Breast epithelium (tissue), 3 donors: ENCODE data around the gene MRPL33.

Experiments
- POLR2A ChIP-seq: fragments of 450-650 bp; IDR thresholded peaks from one replicate; pipeline ENCODE4 v1.6.1; 2016; ENCODE audit warnings: antibody characterized with exemption, mild to moderate bottlenecking, moderate library complexity
- POLR2AphosphoS5 ChIP-seq, 3 donors: sonication (generic); formaldehyde crosslinking; IDR thresholded peaks; one replicate each; pipeline ENCODE4 v1.6.1; 2017; ENCODE audit warnings: antibody characterized with exemption in 3 of 3
- TF ChIP-seq, protein P1 (sequence below), 3 donors: fragments of 450-650 bp; IDR thresholded peaks; one replicate each; pipeline ENCODE4 v1.5.1; 2016 to 2017; ENCODE audit warnings: antibody characterized with exemption in 3 of 3, mild to moderate bottlenecking in 3 of 3, moderate library complexity in 3 of 3

DNA sequence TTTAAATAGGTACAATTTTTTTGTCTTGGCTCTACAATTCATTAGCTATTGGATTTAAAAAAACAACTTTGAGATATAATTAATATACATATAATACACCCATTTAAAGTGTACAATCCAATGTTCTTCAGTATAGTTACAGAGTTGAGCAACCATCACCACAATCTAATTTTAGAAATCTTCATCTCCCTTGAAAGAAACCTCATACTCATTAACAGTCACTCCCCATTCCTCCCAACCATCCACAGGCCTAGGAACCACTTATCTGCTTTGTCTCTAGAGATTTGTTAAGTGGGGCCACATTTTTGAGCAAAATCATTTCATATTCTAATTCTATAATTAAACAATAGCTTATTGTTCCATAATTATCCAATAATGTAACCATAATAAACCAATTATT lies 32.6 kb downstream of the MRPL33 start:
- TF ChIP-seq POLR2A (no peak), POLR2AphosphoS5 (IDR thresholded peaks at IDR 0.05) (no peak)
- TF ChIP-seq, protein P1, sequence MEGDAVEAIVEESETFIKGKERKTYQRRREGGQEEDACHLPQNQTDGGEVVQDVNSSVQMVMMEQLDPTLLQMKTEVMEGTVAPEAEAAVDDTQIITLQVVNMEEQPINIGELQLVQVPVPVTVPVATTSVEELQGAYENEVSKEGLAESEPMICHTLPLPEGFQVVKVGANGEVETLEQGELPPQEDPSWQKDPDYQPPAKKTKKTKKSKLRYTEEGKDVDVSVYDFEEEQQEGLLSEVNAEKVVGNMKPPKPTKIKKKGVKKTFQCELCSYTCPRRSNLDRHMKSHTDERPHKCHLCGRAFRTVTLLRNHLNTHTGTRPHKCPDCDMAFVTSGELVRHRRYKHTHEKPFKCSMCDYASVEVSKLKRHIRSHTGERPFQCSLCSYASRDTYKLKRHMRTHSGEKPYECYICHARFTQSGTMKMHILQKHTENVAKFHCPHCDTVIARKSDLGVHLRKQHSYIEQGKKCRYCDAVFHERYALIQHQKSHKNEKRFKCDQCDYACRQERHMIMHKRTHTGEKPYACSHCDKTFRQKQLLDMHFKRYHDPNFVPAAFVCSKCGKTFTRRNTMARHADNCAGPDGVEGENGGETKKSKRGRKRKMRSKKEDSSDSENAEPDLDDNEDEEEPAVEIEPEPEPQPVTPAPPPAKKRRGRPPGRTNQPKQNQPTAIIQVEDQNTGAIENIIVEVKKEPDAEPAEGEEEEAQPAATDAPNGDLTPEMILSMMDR (IDR thresholded peaks at IDR 0.05): no peak
